ENCODE data around the gene CPB2.

- no peak for TF ChIP-seq EGR1 (IDR thresholded peaks at IDR 0.05; ENCODE audit: low read depth)
- TF ChIP-seq CTCF (IDR thresholded peaks at IDR 0.05 in 2 of 3, conservative IDR thresholded peaks at IDR 0.05 in 1 of 3; ENCODE audit: borderline replicate concordance in 1 of 3, insufficient read depth in 1 of 3, low read depth in 2 of 3, low read length in 2 of 3), result no peak
- no peak for TF ChIP-seq MAX (IDR thresholded peaks at IDR 0.05)
- TF ChIP-seq ZBTB33 (IDR thresholded peaks at IDR 0.05; ENCODE audit: extremely low read depth, insufficient replicate concordance, low read length), result no peak
Measured at GRCh38 chr13:46136688-46137087, 31.9 kb upstream of the CPB2 start.

Measured in HCT116 (cell line).